ENCODE results near the gene PAFAH1B1.
"Not testable (repeated sequence)": the region's sequence is repeated elsewhere in the genome, so short reads cannot be mapped to it uniquely, and the experiment has no call there.

Gene PAFAH1B1

DNA sequence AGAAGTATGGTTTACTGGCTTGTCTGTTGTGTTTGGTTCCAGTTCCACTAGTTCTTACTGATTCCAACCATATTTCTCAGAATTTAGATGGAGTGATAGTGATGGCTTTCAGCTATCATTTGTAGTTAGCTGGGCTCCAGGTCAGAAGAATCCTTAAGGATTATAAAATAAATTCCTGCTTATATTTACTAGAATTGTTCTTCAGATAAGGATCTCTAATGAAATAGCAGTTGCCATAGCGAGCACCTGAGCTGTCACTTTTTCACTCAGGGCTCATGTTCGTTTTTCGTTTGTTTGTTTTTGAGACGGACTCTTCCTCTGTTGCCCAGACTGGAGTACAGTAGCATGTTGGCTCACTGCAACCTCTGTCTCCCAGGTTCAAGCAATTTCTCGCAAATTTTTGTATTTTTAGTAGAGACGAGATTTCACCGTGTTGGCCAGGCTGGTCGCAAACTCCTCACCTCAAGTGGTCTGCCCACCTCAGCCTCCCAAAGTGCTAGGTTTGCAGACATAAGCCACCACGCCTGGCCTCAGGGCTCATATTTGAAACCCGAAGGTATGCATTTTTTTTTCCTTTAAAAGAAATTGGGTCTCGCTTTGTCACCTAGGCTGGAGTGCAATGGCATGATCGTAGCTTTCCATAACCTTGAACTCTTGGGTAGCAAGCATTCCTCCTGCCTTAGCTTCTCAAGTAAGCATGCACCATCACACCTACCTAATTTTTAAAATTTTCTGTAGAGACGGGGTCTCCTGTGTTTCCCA lies 42.9 kb downstream of the PAFAH1B1 start:
- no peak for DNase-seq

DNA sequence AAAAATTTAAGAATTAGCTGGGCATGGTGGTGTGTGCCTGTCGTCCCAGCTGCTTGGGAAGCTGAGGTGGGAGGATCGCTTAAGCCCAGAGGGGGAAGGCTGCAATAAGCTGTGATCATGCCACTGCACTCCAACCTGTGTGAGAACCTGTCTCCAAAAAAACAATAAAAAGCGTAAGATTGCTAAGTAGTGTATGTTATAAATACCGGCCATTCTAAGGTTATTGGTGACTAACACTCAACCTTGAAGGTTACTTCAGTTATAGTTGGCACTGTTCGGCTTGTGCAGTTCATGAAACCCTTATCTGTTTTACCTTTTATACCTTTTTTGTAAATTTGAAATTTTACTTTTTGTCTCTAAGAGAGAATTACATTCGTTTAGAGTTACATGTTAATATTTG lies 44.0 kb downstream of the PAFAH1B1 start:
- no peak for DNase-seq

DNA sequence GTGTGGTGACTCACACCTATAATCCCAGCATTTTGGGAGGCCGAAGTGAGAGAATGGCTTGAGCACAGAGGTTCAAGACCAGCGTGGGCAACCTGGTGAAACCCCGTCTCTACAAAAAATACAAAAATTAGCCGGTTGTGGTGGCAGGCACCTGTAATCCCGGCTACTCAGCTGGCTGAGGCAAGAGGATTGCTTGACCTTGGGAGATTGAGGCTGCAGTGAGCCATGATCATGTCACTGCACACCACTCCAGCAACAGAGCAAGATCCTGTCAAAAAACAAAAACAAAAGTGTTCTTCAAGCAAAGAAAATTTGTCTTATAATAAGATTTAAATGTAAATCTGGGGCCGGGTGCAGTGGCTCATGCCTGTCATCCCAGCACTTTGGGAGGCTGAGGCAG lies 51.5 kb downstream of the PAFAH1B1 start:
- no peak for DNase-seq

DNA sequence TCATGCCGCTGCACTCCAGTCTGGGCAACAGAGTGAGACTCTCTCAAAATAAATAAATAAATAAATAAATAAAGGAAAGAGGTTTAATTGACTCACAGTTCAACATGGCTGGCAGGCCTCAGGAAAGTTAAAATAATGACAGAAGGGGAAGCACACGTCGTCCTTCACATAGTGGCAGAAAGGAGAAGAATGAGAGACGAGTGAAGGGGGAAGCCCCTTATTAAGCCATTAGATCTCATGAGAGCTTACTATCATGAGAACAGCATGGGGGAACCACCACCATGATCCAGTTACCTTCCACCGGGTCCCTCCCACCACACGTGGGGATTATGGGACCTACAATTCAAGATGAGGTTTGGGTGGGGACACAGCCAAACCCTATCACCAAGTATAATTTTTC lies 54.5 kb downstream of the PAFAH1B1 start:
- DNase-seq = no peak

DNA sequence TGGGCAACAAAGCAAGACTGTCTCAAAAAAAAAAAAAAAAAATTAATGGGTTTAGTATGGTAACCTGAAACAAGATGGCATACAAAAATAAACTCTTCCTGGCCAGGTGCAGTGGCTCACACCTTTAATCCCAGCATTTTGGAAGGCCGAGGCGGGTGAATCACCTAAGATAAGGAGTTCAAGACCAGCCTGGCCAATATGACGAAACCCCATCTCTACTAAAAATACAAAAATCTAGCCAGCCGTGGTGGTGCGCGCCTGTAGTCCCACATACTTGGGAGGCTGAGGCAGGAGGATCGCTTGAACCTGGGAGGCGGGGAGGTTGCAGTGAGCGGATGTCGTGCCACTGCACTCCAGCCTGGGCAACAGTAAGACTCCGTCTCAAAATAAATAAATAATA lies 55.7 kb downstream of the PAFAH1B1 start:
- DNase-seq = no peak

DNA sequence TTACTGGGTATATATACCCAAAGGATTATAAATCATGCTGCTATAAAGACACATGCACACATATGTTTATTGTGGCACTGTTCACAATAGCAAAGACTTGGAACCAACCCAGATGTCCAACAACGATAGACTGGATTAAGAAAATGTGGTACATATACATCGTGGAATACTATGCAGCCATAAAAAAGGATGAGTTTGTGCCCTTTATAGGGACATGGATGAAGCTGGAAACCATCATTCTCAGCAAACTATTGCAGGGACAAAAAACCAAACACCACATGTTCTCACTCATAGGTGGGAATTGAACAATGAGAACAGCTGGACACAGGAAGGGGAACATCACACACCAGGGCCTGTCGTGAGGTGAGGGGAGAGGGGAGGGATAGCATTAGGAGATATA lies 59.5 kb downstream of the PAFAH1B1 start:
- DNase-seq = not testable (repeated sequence)

DNA sequence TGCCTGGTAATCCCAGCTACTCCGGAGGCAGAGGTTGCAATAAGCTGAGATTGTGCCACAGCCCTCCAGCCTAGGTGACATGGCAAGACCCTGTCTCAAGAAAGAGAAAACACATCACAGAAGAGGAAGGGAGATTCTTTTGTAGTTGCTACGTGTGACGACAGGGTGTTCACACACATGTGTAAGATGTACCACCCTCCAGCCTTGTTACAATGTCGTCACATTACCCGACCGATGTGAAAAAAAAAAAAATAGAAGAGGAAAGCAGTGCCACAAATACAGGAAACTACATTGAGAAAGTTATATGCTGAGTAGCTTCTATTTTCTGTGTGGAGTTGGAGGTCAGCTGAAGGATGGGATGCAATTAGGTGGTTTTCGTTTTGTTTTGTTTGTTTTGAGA lies 62.1 kb downstream of the PAFAH1B1 start:
- DNase-seq = no peak

DNA sequence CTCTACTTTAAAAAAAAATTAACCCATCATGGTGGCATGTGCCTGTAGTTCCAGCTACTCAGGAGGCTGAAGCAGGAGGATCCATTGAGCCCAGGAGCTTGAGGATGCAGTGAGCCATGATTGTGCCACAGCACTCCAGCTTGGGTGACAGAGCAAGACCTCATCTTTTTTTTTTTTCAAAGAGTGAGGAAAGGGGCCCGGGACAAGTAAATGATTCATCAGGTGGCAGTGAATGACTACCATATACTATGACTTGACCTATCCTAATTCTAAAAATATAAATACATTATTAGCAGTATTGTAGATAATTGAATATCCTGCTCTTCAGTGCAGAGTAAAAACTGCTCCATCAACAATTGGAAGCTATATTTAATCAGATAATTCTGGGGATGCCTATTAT lies 62.8 kb downstream of the PAFAH1B1 start:
- no peak for DNase-seq

DNA sequence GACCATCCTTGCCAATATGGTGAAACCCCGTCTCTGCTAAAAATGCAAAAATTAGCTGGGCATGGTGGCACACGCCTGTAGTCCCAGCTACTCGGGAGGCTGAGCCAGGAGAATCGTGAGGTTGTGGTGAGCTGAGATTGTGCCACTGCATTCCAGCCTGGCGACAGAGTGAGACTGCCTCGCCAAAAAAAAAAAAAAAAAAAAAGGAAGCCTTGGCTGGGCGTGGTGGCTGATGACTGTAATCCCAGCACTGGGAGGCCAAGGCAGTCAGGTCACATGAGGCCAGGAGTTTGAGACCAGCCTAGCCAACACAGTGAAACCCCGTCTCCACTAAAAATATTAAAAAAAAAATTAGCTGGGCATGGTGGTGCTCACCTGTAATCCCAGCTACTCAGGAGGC lies 65.9 kb downstream of the PAFAH1B1 start:
- DNase-seq = not testable (repeated sequence)

DNA sequence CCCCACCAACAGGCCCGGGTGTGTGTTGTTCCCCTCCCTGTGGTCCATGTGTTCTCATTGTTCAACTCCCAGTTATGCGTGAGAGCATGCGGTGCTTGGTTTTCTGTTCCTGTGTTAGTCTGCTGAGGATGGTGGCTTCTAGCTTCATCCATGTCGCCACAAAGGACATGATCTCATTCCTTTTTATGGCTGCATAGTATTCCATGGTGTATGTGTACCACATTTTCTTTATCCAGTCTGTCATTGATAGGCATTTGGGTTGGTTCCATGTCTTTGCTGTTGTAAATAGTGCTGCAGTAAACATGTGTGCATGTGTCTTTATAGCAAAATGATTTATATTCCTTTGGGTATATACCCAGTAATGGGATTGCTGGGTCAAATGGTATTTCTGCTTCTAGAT lies 67.0 kb downstream of the PAFAH1B1 start:
- not testable (repeated sequence) for DNase-seq

DNA sequence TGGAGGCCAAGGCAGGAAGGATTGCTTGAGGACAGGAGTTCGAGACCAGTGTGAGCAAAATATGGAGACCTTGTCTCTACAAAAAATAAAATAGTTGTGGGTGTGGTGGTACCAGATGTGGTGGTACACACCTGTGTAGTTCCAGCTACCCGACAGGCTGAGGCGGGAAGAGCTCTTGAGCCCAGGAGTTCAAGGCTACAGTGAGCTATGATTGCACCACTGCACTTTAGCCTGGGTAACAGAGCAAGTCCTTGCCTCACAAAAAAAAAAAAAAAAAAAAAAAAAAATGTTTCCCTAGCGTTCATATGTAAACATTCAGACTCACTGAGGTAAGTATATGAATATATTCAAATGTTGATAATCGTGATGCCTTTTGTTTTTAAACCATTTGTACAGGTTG lies 78.6 kb downstream of the PAFAH1B1 start:
- DNase-seq = no peak

DNA sequence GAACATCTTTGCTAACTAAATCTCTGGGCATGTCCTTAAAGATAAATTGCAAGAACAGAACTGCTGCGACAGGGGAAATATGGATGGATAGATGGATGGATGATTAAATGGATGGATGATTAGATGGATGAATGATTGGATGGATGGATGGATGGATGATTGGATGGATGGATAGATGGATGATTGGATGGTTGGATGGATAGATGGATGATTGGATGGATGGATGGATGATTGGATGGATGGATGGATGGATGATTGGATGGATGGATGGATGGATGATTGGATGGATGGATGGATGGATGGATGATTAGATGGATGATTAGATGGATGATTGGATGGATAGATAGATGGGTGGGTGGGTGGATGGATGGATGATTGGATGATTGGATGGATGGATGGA lies 85.8 kb downstream of the PAFAH1B1 start:
- DNase-seq = not testable (repeated sequence)

DNA sequence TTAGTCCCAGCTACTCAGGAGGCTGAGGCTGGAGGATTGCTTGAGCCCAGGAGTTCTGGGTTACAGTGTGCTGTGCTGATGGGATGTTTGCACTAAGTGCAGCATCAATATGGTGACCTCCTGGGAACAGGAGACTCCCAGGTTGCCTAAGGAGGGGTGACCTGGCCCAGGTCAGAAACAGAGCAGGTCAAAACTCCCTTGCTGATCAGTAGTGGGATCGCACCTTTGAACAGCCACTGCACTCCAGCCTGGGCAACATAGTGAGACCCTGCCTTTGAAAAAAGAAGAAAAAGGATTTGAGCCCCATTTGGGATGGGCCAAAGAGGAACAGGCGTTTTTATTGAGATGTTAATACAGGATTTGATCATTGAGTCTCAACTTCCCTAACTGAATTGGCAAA lies 87.5 kb downstream of the PAFAH1B1 start:
- DNase-seq = no peak

DNA sequence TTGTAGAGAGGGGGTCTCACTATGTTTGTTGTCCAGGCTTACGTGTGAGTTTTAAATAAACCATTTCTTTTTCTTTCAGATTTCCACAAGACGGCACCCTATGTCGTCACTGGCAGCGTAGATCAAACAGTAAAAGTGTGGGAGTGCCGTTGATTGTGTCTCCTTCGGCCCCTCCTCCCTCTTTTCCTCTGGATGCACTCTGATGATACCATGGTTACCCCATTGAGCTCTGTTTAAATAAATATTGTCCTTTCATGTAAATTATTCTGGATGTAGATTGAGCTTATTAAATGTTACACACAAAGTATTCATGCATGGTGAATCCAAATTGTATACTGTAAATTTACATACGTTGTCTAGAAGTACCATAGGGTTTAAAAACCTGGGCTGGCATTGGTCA lies 88.2 kb downstream of the PAFAH1B1 start:
- no peak for DNase-seq

DNA sequence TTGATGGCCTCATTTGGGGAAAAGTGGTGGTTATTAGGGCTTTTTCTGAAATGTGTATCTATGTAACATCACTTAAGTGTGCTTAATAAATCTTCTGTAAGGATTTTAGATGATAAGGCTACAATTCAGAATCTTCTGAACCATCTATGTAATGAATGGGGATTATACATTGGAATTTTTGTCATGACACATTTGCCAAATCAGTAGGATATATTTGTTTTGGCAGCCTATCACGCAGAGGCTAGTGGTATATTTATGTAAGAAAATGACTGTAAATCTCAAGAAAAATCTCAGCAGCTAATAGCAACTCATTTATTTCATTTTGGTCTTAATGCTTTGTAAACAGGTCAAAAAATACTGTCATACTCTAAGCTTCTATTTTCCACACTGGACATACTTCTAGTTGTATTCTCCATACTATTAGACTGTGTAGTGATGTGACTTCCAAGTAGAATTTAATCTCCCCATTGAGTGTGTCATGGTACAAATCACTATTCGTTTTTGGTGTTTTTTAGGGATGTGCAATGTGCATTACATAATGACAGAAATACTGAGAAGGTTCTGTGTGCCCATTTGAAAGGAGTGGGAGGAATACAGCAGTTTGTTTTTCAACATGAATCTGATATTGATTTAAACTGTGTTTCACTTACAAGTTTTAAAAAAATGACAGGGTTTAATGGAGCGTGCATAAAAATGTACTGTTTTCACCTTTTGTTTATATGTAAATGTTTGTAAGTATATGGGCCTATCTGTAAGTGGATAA lies 88.9 kb downstream of the PAFAH1B1 start:
- DNase-seq = no peak

DNA sequence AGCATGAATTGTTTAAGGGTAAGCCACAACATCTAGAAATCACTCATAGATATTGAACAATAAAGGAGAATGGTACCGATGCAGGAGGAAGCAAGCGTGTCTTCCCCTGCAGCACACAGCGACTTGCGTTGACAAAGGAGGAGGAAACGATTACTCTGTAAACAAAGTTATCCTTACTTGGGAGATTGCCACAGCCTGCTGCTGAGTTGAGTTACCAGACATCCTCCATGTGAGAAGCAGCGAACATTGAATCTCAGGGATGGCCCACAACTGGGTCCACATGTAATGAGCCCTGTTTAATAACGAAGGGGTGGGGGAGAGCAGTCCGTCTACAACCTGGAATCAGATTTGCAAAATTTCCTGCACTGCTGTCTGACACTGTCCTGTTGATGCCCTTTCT lies 90.5 kb downstream of the PAFAH1B1 start:
- no peak for DNase-seq

DNA sequence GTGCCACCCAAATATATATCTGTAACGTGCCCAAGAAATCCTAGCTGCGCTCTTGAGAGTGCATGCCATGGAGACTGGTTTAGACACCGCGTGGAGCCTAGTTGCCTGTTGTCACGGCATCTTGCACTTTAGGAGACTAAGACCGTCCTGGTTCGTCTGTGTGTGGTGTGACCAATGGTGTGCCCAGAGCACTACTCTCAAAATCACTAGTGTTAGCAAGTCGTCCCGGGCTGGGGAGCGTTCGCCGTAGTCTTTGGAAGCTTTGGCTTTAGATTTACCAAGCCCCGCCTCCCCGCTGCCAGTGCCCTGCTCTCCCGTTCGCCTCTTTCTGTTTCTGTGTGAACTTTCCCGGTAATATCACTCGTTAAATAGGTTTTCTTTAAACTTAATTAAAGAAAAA lies 91.1 kb downstream of the PAFAH1B1 start:
- DNase-seq = no peak

DNA sequence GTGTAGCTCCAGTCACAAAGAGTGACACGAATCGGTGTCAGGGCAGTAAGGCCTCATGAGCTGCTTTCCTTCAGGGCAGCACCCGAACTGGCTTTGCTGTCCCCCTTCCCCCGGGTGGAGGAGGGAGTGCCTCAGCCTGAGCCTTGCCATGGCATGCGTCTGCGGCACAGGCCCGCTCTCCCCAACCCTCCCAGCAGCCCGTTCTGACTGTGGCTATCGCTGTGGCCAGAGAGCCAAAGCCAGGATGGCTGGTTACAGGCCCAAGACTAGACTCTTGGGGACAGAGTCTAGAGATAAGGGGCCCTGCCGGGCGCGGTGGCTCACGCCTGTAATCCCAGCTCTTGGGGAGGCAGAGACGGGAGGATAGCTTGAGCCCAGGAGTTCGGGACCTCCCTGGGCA lies 92.2 kb downstream of the PAFAH1B1 start:
- no peak for DNase-seq

DNA sequence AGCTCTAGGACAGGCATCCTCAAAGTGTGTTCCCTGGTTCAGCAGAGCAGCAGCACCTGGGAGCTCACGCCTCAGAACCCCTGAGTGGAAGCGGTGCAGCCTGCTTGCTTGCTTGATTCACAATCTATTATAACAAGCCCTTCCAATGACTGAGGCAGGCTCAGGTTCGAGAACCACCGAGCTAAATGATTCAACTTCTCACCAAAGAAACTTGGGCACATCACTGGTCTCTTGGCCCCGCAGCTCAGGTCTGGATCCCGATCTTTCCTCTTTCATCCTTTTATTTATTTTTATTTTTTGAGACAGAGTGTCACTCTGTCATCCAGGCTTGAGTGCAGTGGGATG lies 93.6 kb downstream of the PAFAH1B1 start:
- DNase-seq = no peak

DNA sequence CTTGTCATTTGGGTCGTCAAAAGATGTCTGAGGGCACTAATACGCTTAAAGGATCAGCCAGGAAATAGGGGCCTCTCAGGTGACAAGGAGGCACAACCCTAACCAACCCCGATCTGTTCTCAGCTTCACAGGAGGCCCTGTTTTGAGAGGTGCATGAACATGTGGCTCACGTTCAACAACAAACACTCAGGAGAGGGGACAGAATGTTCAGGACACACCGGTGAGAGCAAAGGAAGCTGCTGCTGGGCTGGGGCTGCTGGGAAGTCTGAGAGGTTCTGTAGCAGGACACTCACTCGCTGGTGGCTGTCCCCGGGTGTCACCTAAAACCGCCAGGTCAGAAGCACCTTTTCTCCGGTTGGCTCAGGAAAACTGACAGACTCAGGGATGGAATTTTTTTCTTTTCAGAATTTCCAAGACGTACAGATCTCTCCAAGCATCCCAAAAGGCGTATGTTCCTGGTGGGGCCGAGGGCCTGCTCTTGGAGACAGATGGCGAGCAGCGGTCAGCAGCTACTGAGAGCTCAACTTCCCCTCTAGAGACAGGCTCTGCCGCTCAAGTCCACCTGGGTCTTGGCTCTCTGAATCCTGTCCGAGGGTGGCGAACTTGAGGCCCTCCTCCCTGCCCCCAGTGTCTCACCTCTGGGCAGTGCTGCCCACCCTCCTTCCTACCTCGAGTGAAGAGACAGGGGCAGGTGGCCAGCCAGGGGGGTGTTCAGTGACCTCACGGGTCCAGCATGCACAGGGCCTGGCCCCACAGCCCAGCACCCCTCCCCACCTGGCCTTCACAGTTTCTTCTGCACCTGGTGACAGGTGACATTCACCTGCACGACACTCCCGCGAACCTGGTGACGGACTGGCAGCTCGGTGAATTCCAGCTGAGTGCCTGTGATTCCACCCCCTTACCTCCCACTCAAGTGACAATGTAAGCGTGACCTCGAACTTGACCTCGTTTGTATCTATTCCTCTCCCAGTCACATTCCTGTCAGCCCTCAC lies 95.2 kb downstream of the PAFAH1B1 start:
- DNase-seq = no peak

DNA sequence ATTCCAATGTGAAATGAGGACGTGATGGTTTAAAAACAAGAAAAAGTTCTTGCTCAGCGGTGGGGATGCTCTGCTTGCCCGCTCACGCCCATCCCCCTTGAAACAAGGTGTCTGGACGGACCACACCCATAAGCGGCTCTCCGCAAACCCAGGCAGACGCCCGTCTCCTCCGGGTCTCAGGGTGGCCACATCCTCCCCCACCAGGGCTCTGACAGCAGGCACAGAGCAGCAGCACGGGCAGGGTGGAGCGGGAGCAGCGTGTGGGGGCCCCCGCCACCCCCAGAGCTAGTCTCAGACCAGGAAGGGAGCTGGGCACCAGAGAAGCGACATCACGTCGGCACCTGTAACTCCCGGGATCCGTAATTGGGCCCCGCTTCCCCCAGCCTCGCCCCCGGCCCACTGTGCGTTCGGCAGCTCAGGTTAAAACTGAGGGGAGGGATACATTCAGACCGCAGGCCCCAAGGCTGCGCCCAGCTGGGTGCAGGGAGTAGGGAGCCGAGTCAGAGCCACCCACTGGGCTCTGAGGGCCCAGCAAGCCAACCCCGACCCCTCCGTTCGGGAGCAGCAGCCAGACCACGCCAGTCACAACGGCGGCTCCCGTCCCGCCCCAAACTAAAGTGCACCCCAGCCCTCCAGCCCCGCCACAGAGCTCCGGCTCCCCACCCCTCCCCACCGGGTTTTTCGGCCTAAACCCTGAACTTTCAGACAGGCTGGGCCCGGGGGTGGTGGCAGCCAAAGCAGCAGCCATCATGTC lies 96.1 kb downstream of the PAFAH1B1 start:
- no peak for DNase-seq

DNA sequence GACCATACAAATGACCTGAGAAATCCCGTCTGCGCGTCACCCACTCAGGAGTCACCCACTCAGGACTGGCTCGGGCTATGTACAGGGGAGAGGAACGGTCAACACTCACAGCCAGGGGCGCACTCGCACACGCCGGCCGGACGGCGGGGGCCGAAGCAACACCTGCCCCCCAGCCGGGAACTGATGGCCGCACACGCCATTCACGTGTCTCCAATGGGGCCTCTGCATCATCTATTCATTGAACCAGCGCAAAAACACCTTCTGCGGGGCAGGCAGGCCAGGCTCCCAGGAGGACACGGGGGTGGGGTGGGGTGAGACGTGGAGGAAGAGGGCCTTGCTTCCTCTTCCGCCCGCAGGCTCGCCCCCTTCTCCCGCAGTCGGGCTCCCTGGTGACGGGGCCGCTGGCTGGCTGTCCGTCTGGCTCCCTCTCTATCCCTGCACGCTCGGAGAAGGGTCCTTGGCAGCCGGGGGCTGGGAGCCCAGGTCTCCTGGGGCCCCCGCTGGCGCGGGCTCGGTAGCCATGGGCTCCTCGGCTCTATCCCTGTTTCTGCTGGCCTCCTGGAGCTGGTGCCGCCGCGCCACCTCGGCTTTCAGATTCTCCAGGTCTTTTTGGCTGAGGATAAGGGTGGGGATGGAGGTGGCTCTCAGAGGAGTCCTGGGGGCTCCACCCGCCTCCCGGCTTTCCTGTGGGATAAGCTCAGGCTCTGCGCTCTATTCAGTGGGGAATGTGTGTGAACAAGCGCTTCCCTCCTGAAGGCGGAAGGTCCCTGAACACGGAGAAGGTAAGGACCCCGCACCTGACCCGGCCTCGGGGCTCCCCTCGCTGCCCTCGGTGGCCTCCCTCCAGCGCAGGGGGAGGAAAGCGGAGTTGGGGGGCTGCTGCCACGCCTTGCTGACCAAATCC lies 97.0 kb downstream of the PAFAH1B1 start:
- no peak for DNase-seq

All from NCI-H2227 treated with DMSO at 0.1 percent for 48 hours (cell line).